ENCODE data around the gene ZP3. TPM values are rescaled to one million over a fixed set of nuclear protein-coding genes. Genes with fewer than 3 reads are reported as not detected.
"Not testable (repeated sequence)": the region's sequence is repeated elsewhere in the genome, so short reads cannot be mapped to it uniquely, and the experiment has no call there.

ZP3 gene
- total RNA-seq: 1 to 10 TPM; 2.6 to 3.5 TPM

DNA sequence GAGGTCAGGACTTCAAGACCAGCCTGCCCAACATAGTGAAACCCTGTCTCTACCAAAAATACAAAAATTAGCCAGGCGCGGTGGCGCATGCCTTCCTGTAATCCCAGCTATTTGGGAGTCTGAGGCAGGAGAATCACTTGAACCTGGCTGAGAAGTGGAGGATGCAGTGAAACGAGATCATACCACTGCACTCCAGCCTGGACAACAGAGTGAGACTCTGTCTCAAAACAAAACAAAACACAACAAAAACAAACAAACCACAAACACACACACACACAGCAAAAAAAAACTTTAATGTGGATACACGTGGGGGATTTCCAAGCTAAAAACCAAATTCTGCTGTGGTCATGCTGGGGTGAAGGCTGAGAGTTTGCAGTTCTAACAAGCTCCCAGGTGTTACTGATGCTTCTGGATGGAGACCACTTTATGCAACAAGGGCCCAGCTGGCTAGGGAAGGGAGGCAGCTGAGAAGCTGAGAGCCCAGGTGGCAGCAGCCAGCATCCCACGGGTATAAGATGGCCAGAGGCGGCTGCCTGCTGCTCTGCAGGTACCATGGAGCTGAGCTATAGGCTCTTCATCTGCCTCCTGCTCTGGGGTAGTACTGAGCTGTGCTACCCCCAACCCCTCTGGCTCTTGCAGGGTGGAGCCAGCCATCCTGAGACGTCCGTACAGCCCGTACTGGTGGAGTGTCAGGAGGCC is at the start of gene ZP3:
Gene ZP3 (plus strand): TSS at position 538 of the 699 bp plus-strand sequence. CDS start 15 bp downstream, at position 553.
- no peak within 1 kb of the TSS for H3K4me3 Mint-ChIP-seq
- H3K27me3 Mint-ChIP-seq: no peaks in the 10 kb centered on the region
- no peaks in the 10 kb centered on the region for H3K9me3 Mint-ChIP-seq
- H3K36me3 Mint-ChIP-seq: no peaks in the 10 kb centered on the region
- peaks cover 6% of the 10 kb centered on the region for H3K4me1 Mint-ChIP-seq
- no peak for DNase-seq
- no peak within 1 kb of the TSS for H3K27ac Mint-ChIP-seq

DNA sequence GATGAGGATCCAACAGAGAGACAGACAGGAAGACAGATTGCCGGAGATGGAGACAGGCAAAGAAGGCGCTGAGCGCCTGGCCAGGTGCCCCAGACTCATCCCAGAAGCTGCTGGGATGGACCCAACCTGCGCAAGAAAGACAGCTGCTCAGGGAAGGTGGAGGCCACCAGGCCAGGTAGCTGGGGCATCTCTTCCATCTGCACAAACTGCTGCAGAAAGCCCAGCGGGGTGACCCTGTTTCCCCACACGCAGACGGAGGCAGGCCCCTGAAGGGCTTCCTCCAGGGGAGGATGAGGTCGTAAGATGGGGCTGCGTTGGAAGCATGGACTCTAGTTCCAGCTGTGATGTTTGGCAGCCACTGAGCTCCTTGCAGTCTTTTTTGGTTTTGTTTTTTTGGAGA is 49.5 kb upstream of the ZP3 start:
- no peak overlapping the region for H3K4me3 Mint-ChIP-seq
- no peaks in the 10 kb centered on the region for H3K36me3 Mint-ChIP-seq
- H3K27me3 Mint-ChIP-seq: no peaks in the 10 kb centered on the region
- DNase-seq: no peak
- peaks cover 1% of the 10 kb centered on the region for H3K4me1 Mint-ChIP-seq
- no peaks in the 10 kb centered on the region for H3K9me3 Mint-ChIP-seq
- H3K27ac Mint-ChIP-seq: no peak overlapping the region

DNA sequence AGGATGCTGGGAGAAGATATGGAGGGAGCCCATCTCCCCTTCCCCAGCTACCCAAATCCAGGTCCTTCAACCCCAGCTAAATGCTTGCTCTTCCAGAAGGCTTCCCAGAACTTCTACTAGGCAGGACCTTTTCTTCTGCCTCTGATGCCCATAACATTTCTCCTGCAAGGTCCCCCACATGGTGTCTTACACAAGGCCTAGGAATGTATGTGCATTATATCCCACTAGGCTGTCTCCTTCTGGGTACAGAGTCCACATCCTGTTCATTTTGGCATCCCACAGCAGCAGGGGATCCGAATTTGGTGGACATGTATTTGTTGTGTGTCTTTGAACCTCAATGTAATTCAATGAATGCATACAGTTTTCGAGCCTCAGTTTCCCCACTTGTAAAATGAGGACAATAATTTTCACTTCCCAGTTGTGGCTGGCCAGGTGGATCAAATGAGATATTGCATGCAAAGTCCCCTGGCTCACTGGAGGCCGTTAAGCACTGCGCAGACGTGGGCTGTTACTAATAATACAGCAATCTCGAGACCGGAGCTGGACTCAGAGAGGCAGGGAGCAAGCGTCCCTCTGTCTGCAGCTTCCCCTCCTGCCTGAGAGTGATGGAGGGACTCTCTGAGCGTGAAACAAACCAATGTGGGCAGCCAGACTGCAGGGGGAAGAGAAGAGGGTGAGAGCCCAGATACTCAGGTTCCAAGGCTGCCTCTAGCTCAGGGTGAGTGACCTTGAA is 47.4 kb upstream of the ZP3 start:
- no peaks in the 10 kb centered on the region for H3K36me3 Mint-ChIP-seq
- H3K27ac Mint-ChIP-seq: no peak overlapping the region
- DNase-seq: no peak
- no peaks in the 10 kb centered on the region for H3K9me3 Mint-ChIP-seq
- H3K4me1 Mint-ChIP-seq: peaks cover 3% of the 10 kb centered on the region
- no peaks in the 10 kb centered on the region for H3K27me3 Mint-ChIP-seq
- no peak overlapping the region for H3K4me3 Mint-ChIP-seq

DNA sequence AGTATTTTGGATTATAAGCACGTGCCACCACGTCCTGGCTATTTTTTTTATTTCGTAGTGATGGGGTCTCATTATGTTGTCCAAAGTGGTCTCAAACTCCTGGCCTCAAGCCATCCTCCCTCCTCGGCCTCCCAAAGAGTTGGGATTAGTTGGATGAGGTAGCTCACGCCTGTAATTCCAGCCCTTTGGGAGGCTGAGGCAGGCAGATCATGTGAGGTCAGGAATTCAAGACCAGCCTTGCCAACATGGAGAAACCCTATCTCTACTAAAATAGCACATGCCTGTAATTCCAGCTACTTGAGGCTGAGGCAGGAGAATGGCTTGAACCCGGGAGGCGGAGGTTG is 44.2 kb upstream of the ZP3 start:
- no peak for DNase-seq
- Mint-ChIP-seq H3K36me3 (no peaks in the 10 kb centered on the region), H3K4me3 (no peak overlapping the region), H3K4me1 (peaks cover 3% of the 10 kb centered on the region), H3K27ac (peak overlapping the region; percentile 74), H3K9me3 (no peaks in the 10 kb centered on the region), H3K27me3 (no peaks in the 10 kb centered on the region)

DNA sequence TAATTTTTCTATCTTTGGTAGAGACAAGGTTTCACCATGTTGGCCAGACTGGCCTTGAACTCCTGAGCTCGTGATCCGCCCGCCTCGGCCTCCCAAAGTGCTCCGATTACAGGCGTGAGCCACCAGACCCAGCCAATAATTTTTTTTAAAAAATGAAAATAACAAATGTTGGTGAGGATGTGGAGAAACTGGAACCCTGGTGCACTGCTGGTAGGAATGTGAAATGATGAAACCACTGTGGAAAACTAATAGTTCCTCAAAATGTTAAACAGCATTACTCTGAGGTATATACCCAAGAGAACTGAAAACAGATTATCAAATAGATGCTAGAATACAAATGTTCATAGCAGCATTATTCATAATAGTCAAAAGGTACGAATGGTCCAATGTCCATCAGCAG is 42.9 kb upstream of the ZP3 start:
- Mint-ChIP-seq H3K4me1 (peaks cover 3% of the 10 kb centered on the region), H3K27me3 (no peaks in the 10 kb centered on the region), H3K4me3 (no peak overlapping the region), H3K9me3 (no peaks in the 10 kb centered on the region), H3K27ac (no peak overlapping the region), H3K36me3 (no peaks in the 10 kb centered on the region)
- DNase-seq: no peak

DNA sequence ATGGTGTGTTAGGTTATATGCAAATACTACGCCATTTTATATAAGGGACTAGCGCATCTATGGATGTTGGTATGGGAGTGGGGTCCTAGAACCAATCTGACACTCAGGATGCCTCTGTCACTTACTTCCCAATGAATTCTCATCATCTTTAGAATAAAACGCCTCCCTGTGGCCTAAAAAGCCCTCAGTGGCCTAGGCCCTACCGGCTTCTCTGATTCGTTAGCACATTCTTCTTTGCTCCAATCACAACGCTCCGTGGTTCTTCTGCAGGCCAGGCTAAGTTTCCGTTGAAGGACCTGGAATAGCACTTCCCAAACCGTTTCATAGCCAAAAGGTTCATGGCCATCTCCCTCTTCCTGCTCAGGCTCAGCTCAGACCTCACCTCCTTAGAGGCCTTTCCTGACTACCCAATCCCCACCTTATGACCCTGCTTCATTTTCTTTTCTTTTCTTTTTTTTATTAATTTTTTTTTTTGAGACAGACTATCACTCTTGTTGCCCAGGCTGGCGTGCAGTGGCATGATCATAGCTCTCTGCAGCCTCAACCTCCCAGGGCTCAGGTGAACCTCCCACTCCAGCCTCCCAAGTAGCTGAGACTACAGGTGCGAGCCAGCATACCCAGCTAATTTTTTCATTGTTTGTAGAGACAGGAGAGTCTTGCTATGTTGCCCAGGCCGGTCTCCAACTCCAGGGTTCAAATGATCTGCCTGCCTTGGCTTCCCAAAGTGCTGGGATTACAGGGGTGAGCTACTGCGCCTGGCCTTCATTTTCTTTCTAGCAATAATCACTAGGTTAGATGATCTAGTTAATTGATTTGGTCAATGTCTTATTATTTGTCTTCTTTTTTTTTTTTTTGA is 41.4 kb upstream of the ZP3 start:
- no peak overlapping the region for H3K4me3 Mint-ChIP-seq
- H3K27me3 Mint-ChIP-seq: no peaks in the 10 kb centered on the region
- H3K36me3 Mint-ChIP-seq: no peaks in the 10 kb centered on the region
- H3K27ac Mint-ChIP-seq: peak overlapping the region; percentile 45
- H3K9me3 Mint-ChIP-seq: no peaks in the 10 kb centered on the region
- no peak for DNase-seq
- peaks cover 3% of the 10 kb centered on the region for H3K4me1 Mint-ChIP-seq

DNA sequence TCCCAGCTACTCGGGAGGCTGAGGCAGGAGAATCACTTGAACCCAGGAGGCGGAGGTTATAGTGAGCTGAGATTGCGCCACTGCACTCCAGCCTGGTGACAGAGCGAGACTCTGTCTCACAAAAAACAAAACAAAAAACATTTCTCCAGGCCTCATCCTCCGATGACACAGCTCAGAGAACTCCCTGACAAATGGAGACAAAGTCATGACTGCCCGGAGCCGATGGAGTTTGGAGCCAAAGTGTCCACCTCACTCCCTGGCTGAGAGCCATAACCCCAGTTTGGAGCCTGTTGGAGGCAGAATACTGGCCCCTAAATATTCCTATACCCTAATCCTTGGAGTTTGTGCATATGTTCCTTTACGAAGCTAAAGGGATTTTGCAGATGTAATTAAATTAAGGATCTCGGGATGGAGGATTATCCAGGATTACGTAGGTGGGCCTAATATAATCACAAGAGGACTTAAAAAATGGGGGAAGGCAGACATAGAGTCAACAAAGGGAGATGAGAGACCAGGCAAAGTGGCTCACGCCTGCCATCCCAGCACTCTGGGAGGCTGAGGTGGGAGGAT is 38.0 kb upstream of the ZP3 start:
- H3K4me3 Mint-ChIP-seq: no peak overlapping the region
- H3K4me1 Mint-ChIP-seq: peaks cover 3% of the 10 kb centered on the region
- H3K9me3 Mint-ChIP-seq: no peaks in the 10 kb centered on the region
- H3K27me3 Mint-ChIP-seq: no peaks in the 10 kb centered on the region
- H3K27ac Mint-ChIP-seq: no peak overlapping the region
- DNase-seq: no peak
- no peaks in the 10 kb centered on the region for H3K36me3 Mint-ChIP-seq

DNA sequence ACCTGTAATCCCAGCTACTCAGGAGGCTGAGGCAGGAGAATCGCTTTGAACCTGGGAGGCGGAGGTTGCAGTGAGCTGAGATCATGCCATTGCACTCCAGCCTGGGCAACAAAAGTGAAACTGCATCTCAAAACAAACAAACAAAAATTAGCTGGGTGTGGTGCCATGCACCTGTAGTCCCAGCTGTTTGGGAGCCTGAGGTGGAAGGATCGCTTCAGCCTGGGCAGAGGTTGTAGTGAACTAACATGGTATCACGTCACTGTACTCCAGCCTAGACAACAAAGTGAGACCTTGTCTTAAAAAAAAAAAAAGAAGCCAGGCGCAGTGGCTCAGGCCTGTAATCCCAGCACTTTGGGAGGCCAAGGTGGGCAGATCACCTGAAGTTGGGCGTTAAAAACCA is 37.0 kb upstream of the ZP3 start:
- H3K27me3 Mint-ChIP-seq, H3K4me1 Mint-ChIP-seq, DNase-seq, H3K4me3 Mint-ChIP-seq, H3K9me3 Mint-ChIP-seq, H3K36me3 Mint-ChIP-seq, H3K27ac Mint-ChIP-seq: not testable (repeated sequence)

DNA sequence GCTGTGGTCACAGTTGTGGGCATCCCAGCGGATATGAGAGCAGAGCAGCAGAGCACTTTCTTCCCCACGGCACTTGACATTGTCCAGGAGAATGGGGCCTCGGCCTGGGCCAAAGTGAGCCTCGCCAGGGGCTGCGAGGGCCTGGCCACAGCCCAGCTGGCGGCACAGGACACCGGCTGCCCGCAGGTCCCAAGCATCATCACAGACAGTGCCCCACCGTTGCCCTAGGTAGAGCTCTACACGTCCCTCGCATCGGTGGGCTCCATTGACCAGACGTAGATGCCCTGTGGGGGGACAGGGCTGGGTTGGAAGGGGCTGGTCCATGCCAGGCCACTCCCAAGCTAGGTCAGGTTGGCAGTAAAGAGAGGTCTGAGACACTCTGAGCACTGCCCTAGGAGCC is 34.7 kb upstream of the ZP3 start:
- no peaks in the 10 kb centered on the region for H3K9me3 Mint-ChIP-seq
- no peaks in the 10 kb centered on the region for H3K36me3 Mint-ChIP-seq
- no peak overlapping the region for H3K27ac Mint-ChIP-seq
- DNase-seq: no peak
- H3K4me3 Mint-ChIP-seq: no peak overlapping the region
- H3K27me3 Mint-ChIP-seq: no peaks in the 10 kb centered on the region
- H3K4me1 Mint-ChIP-seq: peaks cover 14% of the 10 kb centered on the region

DNA sequence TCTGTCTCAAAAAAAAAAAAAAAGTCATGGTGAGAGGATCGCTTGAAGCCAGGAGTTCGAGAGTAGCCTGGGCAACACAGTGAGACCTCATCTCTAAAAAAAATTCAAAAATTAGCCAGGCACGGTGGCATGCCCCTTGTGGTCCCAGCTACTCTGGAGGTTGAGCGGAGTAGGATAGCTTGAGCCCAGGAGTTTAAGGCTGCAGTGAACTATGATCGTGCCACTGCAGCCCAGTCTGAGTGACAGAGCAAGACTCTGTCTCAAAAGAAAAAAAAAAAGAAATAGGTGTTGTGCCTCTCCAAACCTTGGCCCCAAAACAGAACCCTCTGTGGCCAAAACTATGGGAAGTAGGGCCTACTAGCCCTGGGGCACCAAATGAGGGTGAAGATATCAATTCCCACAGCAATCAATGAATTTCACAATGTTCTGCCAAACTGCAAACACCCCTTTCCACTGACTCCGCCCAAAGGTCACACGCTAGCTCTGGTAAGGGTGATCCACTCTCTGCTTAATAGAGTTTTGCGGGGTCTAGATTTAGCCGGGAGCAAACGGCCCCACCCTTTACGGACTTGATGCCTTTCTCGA is 32.1 kb upstream of the ZP3 start:
- no peaks in the 10 kb centered on the region for H3K36me3 Mint-ChIP-seq
- DNase-seq: no peak
- no peaks in the 10 kb centered on the region for H3K9me3 Mint-ChIP-seq
- H3K4me1 Mint-ChIP-seq: peaks cover 20% of the 10 kb centered on the region
- H3K27me3 Mint-ChIP-seq: no peaks in the 10 kb centered on the region
- H3K27ac Mint-ChIP-seq: peak overlapping the region; percentile 97
- H3K4me3 Mint-ChIP-seq: peak overlapping the region; percentile 78

DNA sequence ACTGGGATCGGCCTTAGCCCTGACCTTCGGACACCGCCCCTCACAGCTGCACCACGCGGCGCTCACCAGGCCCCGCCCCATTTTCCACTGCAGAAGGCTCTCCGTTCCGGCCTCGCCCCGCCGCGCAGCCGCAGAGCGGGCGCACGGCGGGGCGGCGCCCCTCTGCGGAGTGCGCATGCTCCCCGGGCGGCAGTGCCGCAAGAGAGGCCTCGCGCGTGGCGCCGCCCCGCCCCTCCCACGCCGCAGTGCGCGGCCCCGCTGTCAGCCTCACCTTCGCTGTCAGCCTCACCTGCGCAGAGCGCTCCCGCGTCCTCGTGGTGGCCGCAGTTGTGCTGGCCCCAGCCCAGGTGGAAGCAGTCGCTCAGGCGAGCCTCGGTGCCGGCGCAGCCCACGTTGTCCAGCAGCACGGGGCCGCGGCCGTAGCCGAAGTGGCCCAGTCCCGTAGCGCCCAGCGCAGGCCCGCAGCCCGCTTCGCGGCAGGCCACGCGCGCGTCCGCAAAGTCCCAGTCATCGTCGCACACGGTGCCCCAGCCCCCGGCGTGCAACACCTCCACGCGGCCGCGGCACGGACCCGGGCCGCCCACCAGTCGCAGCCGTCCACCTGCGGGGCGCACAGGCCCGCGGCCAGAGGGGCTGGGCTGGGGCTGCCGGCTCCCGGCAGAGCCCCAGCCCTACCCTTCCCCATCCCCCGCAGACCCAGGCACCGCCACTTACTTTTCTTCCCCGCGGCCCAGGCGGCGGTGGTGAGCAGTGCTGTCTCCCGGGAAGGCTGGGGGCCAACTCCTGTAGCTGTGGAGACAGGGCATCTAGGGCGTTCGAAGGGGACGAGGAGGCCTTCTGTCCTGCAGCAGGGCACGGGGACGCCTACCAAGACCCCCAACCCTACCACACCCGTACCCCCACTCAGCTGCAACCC is 31.4 kb upstream of the ZP3 start:
- Mint-ChIP-seq H3K4me3 (peak overlapping the region; percentile 78), H3K27ac (peak overlapping the region; percentile 97), H3K36me3 (no peaks in the 10 kb centered on the region), H3K9me3 (no peaks in the 10 kb centered on the region), H3K4me1 (peaks cover 23% of the 10 kb centered on the region), H3K27me3 (no peaks in the 10 kb centered on the region)
- peak; percentile 93 for DNase-seq

DNA sequence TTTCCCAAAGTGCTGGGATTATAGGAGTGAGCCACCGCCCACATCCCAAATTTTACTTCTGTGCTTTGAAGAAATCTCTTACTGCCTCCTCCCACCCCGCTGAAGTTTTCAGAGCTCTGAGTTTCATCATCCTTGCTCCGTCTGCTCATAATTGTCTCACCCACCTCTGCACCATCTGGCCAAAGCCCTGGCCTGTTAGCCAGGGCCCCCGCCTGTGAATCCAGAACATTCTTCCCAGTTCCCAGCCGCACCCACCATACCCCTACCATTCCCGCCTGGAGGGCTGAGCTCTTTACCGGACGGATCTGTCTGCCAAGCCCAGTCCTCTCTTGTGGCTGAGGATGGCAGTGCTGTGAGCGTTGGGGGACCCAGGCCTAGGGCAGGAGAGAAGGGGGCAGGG is 29.8 kb upstream of the ZP3 start:
- peaks cover 23% of the 10 kb centered on the region for H3K4me1 Mint-ChIP-seq
- no peak overlapping the region for H3K4me3 Mint-ChIP-seq
- H3K36me3 Mint-ChIP-seq: peaks cover 2% of the 10 kb centered on the region
- no peak for DNase-seq
- H3K27ac Mint-ChIP-seq: no peak overlapping the region
- H3K9me3 Mint-ChIP-seq: no peaks in the 10 kb centered on the region
- H3K27me3 Mint-ChIP-seq: no peaks in the 10 kb centered on the region

DNA sequence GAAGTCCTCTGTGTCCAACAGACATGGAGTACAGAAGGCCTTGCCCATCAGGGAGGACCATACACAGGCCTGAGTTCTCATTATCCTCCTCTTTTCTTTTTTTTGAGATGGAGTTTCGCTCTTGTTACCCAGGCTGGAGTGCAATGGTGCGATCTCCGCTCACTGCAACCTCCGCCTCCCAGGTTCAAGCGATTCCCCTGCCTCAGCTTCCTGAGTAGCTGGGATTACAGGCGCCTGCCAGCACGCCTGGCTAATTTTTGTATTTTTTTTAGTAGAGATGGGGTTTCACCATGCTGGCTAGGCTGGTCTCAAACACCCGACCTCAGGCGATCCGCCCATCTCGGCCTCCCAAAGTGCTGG is 29.2 kb upstream of the ZP3 start:
- not testable (repeated sequence) for H3K4me3 Mint-ChIP-seq, H3K9me3 Mint-ChIP-seq, H3K27ac Mint-ChIP-seq, H3K36me3 Mint-ChIP-seq, H3K27me3 Mint-ChIP-seq, DNase-seq
- peaks cover 23% of the 10 kb centered on the region for H3K4me1 Mint-ChIP-seq

All from activated naive CD8-positive, alpha-beta T cell treated with anti-CD3 and anti-CD28 coated beads for 36 hours (primary cell).